K562 (cell line): Measurements from ENCODE around the gene ZNF350. TPM values are rescaled to one million over a fixed set of nuclear protein-coding genes. Genes with fewer than 3 reads are reported as not detected.

ENCODE experiments used
- ATAC-seq: fragments of 200-7000 bp; cut with Tn5 transposase; 3 replicates; pipeline ENCODE4 v1.9.1; 2020; ENCODE audit warnings: moderate library complexity
- BruUV-seq: library from RNA; stranded (reverse); fragments of 400-500 nt; replicated peaks from 2 replicates; lab custom pipeline; 2021; lab: Mats Ljungman, UMichigan
- CTCF ChIA-PET: fragments of 300-600 bp; formaldehyde crosslinking; extraction: SDS; loops from one replicate; lab custom pipeline; 2021; ENCODE audit warnings: low intra/inter-chr PET ratio; lab: Yijun Ruan, JAX
- POLR2A ChIA-PET: fragments of 300-600, 350-650 bp; sonication (Branson Sonifier 250); formaldehyde crosslinking; extraction: SDS; loops from one replicate; lab custom pipeline; 2021; ENCODE audit warnings: antibody characterized with exemption, inconsistent platforms; lab: Yijun Ruan, JAX
- DNase-seq, 4 experiments: peaks; one replicate each; pipeline versions ENCODE4 v3.0.0 to v3.0.0-alpha.2; 2011 to 2018; ENCODE audit warnings: low spot score in 3 of 4, mixed read lengths in 3 of 4; ENCODE audit errors: extremely low read depth in 1 of 4
- FAIRE-seq: peaks from 2 replicates; lab custom pipeline; 2011; peaks lifted over from hg19 to GRCh38; lab: Jason Lieb, UNC
- H2AFZ ChIP-seq: 2 replicates; pipeline ENCODE4 v1.6.0; 2011; ENCODE audit warnings: low read depth, low read length, control low read depth, inconsistent platforms
- H3K27ac ChIP-seq: fragments of 200-600 bp; 3 replicates; pipeline ENCODE4 v1.8.0; 2011; ENCODE audit warnings: low read depth, mild to moderate bottlenecking, control low read depth, inconsistent platforms, low read length, moderate library complexity, mixed read lengths; ENCODE audit errors: extremely low read depth
- H3K27me3 ChIP-seq, 2 experiments: fragments of 300-600 bp in 1 of 2; 2 replicates in 1 of 2; 3 replicates in 1 of 2; pipeline versions ENCODE4 v1.6.0 to v1.8.0; 2011; ENCODE audit warnings: inconsistent platforms in 2 of 2, low read length in 2 of 2, mild to moderate bottlenecking in 1 of 2, mixed read lengths in 1 of 2, moderate library complexity in 1 of 2; ENCODE audit not compliant: control insufficient read depth in 2 of 2, insufficient read depth in 2 of 2
- H3K36me3 ChIP-seq: fragments of 300-600 bp; 3 replicates; pipeline ENCODE4 v1.8.0; 2011; ENCODE audit warnings: mild to moderate bottlenecking, low read length, inconsistent platforms; ENCODE audit not compliant: control insufficient read depth, insufficient read depth
- H3K4me1 ChIP-seq, 2 experiments: fragments of 200-600 bp in 1 of 2; replicated peaks in 1 of 2; 2 replicates in 1 of 2; 3 replicates in 1 of 2; pipeline versions ENCODE4 v1.5.1 to v1.8.0; 2011; ENCODE audit warnings: inconsistent platforms in 2 of 2, low read length in 2 of 2, mild to moderate bottlenecking in 1 of 2, mixed read lengths in 1 of 2, moderate library complexity in 1 of 2; ENCODE audit not compliant: control insufficient read depth in 2 of 2, insufficient read depth in 2 of 2
- H3K4me2 ChIP-seq: 2 replicates; pipeline ENCODE4 v1.6.1; 2011; ENCODE audit warnings: low read length, control low read depth, inconsistent platforms, mixed read lengths; ENCODE audit not compliant: insufficient read depth
- H3K4me3 ChIP-seq: fragments of 200-600 bp; sonication (generic), shearing (Covaris generic); 2 replicates; pipeline ENCODE4 v1.5.1; 2016; ENCODE audit warnings: control low read depth, inconsistent platforms
- H3K79me2 ChIP-seq: fragments of 200-600 bp; 3 replicates; pipeline ENCODE4 v1.8.0; 2011; ENCODE audit warnings: low read length, inconsistent platforms; ENCODE audit not compliant: control insufficient read depth, insufficient read depth
- H3K9ac ChIP-seq, 2 experiments: 2 replicates each; pipeline versions ENCODE4 v1.6.0 to v1.6.1; 2011; ENCODE audit warnings: low read depth in 2 of 2, low read length in 2 of 2, control low read depth in 1 of 2, inconsistent platforms in 1 of 2, mild to moderate bottlenecking in 1 of 2, mixed read lengths in 1 of 2; ENCODE audit not compliant: insufficient read depth in 1 of 2
- H3K9me1 ChIP-seq: one replicate; pipeline ENCODE4 v1.6.0; 2011; ENCODE audit warnings: inconsistent platforms, mild to moderate bottlenecking, low read length, moderate library complexity; ENCODE audit not compliant: control insufficient read depth, insufficient read depth
- H3K9me3 ChIP-seq: replicated peaks from 2 replicates; pipeline ENCODE4 v1.5.1; 2011; ENCODE audit warnings: low read depth, low read length, inconsistent platforms; ENCODE audit not compliant: control insufficient read depth, insufficient read depth
- H4K20me1 ChIP-seq: replicated peaks from 2 replicates; pipeline ENCODE4 v1.6.1; 2011; ENCODE audit warnings: low read length, inconsistent platforms, mixed read lengths; ENCODE audit not compliant: control insufficient read depth, insufficient read depth
- ATF7 ChIP-seq: fragments of 450-650 bp; IDR thresholded peaks from 2 replicates; pipeline ENCODE4 v1.7.1; 2014; ENCODE audit warnings: mild to moderate bottlenecking, moderate library complexity
- BHLHE40 ChIP-seq: IDR thresholded peaks from 2 replicates; pipeline ENCODE4 v1.6.1; 2011; ENCODE audit warnings: low read length, improper control_type of control experiment
- JUN ChIP-seq, 2 experiments: sonication (generic) in 1 of 2; formaldehyde crosslinking in 1 of 2; IDR thresholded peaks; 2 replicates each; pipeline versions ENCODE4 v1.6.1 to v1.8.0; 2012 to 2022; ENCODE audit warnings: borderline replicate concordance in 2 of 2, mild to moderate bottlenecking in 2 of 2, improper control_type of control experiment in 1 of 2, low read depth in 1 of 2, low read length in 1 of 2, missing genetic modification reagents in 1 of 2
- POLR2G ChIP-seq: fragments of 200-400 bp; formaldehyde crosslinking; IDR thresholded peaks from 2 replicates; pipeline ENCODE4 v1.6.1; 2017; ENCODE audit warnings: low read depth, mild to moderate bottlenecking, antibody characterized with exemption, low read length, moderate library complexity
- RBFOX2 ChIP-seq: fragments of 200-400 bp; formaldehyde crosslinking; IDR thresholded peaks from 2 replicates; pipeline ENCODE4 v1.6.1; 2017; ENCODE audit warnings: low read depth, mild to moderate bottlenecking, low read length, moderate library complexity
- ZNF561 ChIP-seq: fragments of 450-650 bp; formaldehyde crosslinking; conservative IDR thresholded peaks from 2 replicates; pipeline ENCODE4 v1.4.0; 2020; ENCODE audit warnings: mild to moderate bottlenecking, moderate library complexity
- ZNF830 ChIP-seq: fragments of 250-450 bp; sonication (Bioruptor Pico); IDR thresholded peaks from 2 replicates; pipeline ENCODE4 v1.5.0; 2021; ENCODE audit warnings: mild to moderate bottlenecking
- WGBS: fragments of 100-300 bp; shearing (Covaris generic); methylation state at CpG from one replicate; pipeline ENCODE4 v1.1.6; 2016; ENCODE audit warnings: low coverage, mixed read lengths; ENCODE audit not compliant: insufficient coverage; ENCODE audit errors: missing lambda C conversion rate; 5-methylcytosine and 5-hydroxymethylcytosine counted together
- in situ Hi-C: fragments of 300-500 bp; cut with MboI; formaldehyde crosslinking; loops from 4 replicates; pipeline ENCODE4 v1.15.0; 2018; ENCODE audit warnings: inconsistent platforms, mixed read lengths
- intact Hi-C: fragments of 100-400 bp; cut with micrococcal nuclease; formaldehyde crosslinking; loops from 2 replicates; pipeline ENCODE4 v1.14.2; 2022
- polyA plus RNA-seq, 8 experiments: library from polyadenylated mRNA; depleted of rRNA in 4 of 8; stranded (reverse) in 5 of 8; unstranded in 3 of 8; fragments of >200 nt; fragmentation: Nextera tagmentation in 2 of 8; fragmentation: Illumina TruSeq in 1 of 8; extraction: Ambion mirVana in 2 of 8; extraction: Trizol in 1 of 8; gene quantifications; 2 replicates each; pipeline versions ENCODE4 v1.2.1 to v1.2.3, GENCODE V29; 2011 to 2014; ENCODE audit warnings: inconsistent platforms in 1 of 8, missing spikeins in 1 of 8
- total RNA-seq, 7 experiments: library from RNA; depleted of rRNA in 6 of 7; stranded (reverse); fragments of >200 nt in 6 of 7; fragmentation: Illumina TruSeq in 2 of 7; extraction: Trizol in 2 of 7; gene quantifications; 2 replicates each; pipeline versions ENCODE4 v1.2.1 to v1.2.3, GENCODE V29; 2011 to 2021; ENCODE audit warnings: low replicate concordance in 1 of 7

ZNF350 gene
- total and polyA plus RNA-seq, 9 of the 15 experiments (the other 6 are each of a cell fraction or from before 2014, with no cell fraction given): 1.7 to 4.8 (median 2.9) TPM

DNA sequence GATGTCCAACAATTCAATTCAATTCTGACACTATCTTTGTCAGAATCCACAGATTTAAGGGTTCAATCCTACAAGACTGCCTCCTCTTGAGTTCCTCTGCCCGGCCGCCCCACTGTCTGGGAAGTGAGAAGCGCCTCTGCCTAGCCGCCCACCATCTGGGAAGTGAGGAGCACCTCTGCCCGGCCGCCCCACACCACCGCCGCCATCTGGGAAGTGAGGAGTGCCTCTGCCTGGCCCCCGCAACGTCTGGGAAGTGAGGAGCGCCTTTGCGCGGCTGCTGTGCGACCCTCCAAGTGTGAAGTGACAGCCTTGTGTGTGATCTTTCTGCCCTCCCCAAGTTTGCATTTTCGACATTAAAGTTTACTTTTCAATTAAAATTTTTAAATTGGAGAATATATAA, 35.6 kb upstream of the ZNF350 start:
- H4K20me1 ChIP-seq: no peaks in the 10 kb centered on the region
- no peak overlapping the region for H3K27ac ChIP-seq
- in situ Hi-C loops: no loop called here
- ChIA-PET CTCF (no interaction called here), POLR2A (no interaction called here)
- no peak overlapping the region for H3K4me3 ChIP-seq
- ATAC-seq (no peak), FAIRE-seq (no peak), DNase-seq (no peak)
- BruUV-seq: no TSS peak
- H3K9ac ChIP-seq: no peak overlapping the region
- H3K36me3 ChIP-seq: peaks cover 73% of the 10 kb centered on the region
- no peak overlapping the region for H3K4me2 ChIP-seq
- whole genome bisulfite sequencing: 98% methylated on average over 15 of the region's 15 CpGs
- H3K9me3 ChIP-seq: peaks cover 20% of the 10 kb centered on the region
- H3K79me2 ChIP-seq: peaks cover 14% of the 10 kb centered on the region
- intact Hi-C loops: no loop called here
- no peaks in the 10 kb centered on the region for H3K27me3 ChIP-seq
- H3K4me1 ChIP-seq: peaks cover 0 to 2% of the 10 kb centered on the region in 2 experiments; a peak in 2 of 5 replicates
- H3K9me1 ChIP-seq: no peaks in the 10 kb centered on the region
- TF ChIP-seq JUN (IDR thresholded peaks at IDR 0.05; ENCODE audit: borderline replicate concordance, low read depth, low read length) (no peak), JUN (CRISPR knock-in tag; IDR thresholded peaks at IDR 0.05; ENCODE audit: borderline replicate concordance) (no peak), POLR2G (0 out of 2 replicates have a peak, but pooled peaks have one; percentile 17), RBFOX2 (peak; percentile 41; the same call in 1 of the 2 replicates), ZNF830 (CRISPR knock-in tag) (no peak)
- H2AFZ ChIP-seq: no peak overlapping the region

DNA sequence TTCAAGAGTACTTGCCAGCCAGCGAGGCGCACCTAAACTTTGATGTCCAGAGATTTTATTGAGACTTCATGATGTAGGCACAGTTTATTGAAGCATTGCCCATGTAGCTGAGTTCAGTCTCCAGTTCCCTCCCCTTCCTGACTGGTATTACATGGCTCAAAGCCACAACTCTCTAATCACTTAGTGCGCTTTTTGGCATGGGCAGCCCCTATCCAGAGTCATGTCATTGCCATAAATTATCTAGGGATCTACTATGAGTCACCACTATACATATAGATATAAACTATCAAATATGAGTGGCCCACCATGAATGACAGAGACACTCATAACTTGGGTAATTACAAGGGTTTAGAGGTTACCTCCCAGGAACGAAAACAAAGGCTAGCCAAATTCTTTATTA, 33.9 kb upstream of the ZNF350 start:
- H3K9me1 ChIP-seq: no peaks in the 10 kb centered on the region
- 96% methylated on average over 4 of the region's 4 CpGs for WGBS
- TF ChIP-seq ATF7: no peak
- no peak for TF ChIP-seq ZNF561 (CRISPR knock-in tag)
- TF ChIP-seq BHLHE40: no peak
- TF ChIP-seq, all 486 proteins: peak for 0
- H3K4me2 ChIP-seq: no peak overlapping the region
- intact Hi-C loops (no loop called here), in situ Hi-C loops (no loop called here)
- peaks cover 84% of the 10 kb centered on the region for H3K36me3 ChIP-seq
- H3K4me1 ChIP-seq: no peaks in the 10 kb centered on the region
- H3K27me3 ChIP-seq: no peaks in the 10 kb centered on the region
- H2AFZ ChIP-seq: no peak overlapping the region
- FAIRE-seq (no peak), DNase-seq (no peak), ATAC-seq (no peak)
- H3K79me2 ChIP-seq: peaks cover 4% of the 10 kb centered on the region; the same call in 1 of the 3 replicates
- H3K4me3 ChIP-seq: no peak overlapping the region
- H3K27ac ChIP-seq: no peak overlapping the region
- BruUV-seq: no TSS peak
- ChIA-PET CTCF (no interaction called here), POLR2A (interaction anchor here (0.7 to 1.5 kb wide), 2 partner anchors 9 to 28 kb away, joined by 5 read pairs; partner anchors contain the start of gene ZNF432)
- H3K9me3 ChIP-seq: peaks cover 32% of the 10 kb centered on the region
- H3K9ac ChIP-seq: no peak overlapping the region
- H4K20me1 ChIP-seq: no peaks in the 10 kb centered on the region
